ENCODE measurements around the gene PPP2R2D. TPM values are rescaled to one million over a fixed set of nuclear protein-coding genes. Genes with fewer than 3 reads are reported as not detected.
"Not testable (repeated sequence)": the region's sequence is repeated elsewhere in the genome, so short reads cannot be mapped to it uniquely, and the experiment has no call there.

The PPP2R2D gene
- total RNA-seq, 2 donors from 2014 or later, result 23.5 to 23.7 TPM

DNA sequence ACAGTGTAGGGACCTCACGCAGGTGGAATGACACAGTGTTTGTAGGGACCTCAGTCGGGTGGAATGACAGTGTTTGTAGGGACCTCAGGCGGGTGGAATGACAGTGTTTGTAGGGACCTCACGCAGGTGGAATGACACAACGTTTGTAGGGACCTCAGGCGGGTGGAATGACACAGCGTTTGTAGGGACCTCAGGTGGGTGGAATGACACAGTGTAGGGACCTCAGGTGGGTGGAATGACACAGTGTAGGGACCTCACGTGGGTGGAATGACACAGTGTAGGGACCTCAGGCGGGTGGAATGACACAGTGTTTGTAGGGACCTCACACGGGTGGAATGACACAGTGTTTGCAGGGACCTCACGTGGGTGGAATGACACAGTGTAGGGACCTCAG, 16.0 kb downstream of the PPP2R2D start:
- intact Hi-C loops (cut with DNase I); DNase-seq (ENCODE audit: low spot score): not testable (repeated sequence)

GRCh38 chr10:131917496-131917895, 16.7 kb downstream of the PPP2R2D start:
- intact Hi-C loops (cut with DNase I); DNase-seq (ENCODE audit: low spot score): not testable (repeated sequence)

- intact Hi-C loops (cut with DNase I); DNase-seq (ENCODE audit: low spot score): not testable (repeated sequence)
Observed at GRCh38 chr10:131919461-131919860, 18.7 kb downstream of the PPP2R2D start.

DNA sequence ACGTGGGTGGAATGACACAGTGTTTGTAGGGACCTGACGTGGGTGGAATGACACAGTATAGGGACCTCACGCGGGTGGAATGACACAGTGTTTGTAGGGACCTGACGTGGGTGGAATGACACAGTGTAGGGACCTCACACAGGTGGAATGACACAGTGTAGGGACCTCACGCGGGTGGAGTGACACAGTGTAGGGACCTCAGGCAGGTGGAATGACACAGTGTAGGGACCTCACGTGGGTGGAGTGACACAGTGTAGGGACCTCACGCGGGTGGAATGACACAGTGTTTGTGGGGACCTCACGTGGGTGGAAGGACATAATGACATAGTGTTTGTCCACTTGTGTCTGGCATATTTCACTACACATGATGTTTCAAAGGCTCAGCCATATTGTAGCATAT, 19.3 kb downstream of the PPP2R2D start:
- intact Hi-C loops (cut with DNase I), result loop anchor here in 1 of 2 donors (10.0 kb wide), 1 partner anchor 1065 kb away; no protein-coding TSS in a partner anchor
- no peak for DNase-seq (ENCODE audit: low spot score)

DNA sequence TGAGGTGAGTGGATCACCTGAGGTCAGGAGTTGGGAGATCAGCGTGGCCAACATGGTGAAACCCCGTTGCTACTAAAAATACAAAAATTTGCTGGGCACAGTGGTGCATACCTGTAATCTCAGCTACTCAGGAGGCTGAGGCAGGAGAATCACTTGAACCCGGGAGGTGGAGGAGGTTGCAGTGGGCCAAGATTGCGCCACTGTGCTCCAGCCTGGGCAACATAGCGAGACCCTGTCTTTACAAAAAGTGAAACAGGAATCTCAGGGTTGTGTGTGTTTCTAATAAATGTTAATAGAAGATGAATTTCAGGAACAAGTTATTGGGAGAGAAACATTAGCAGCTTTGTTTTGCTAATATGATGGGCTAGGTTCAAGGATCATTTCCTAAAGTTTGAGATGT, 19.9 kb downstream of the PPP2R2D start:
- DNase-seq (ENCODE audit: low spot score), result no peak
- intact Hi-C loops (cut with DNase I), result loop anchor here in 1 of 2 donors (10.0 kb wide), 1 partner anchor 1064 kb away; no protein-coding TSS in a partner anchor

DNA sequence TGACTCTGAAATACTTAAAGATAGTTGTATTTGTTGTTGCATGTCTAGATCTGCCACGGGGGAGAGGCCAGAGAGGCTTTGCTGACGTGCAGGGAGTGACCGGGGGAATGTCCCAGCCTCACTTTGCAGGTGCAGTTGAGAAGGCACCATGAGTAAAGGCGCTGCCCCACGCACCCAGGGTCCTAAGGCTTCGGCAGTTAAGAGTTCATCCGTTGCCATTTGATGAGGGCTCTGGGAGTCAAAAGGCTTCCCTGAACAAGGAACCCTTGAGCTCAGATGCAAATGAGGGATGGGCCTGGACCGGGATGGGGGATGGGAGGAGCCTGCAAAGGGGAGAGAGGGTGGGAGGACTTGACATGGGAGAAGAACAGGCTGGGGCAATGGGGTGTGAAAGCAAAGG, 20.4 kb downstream of the PPP2R2D start:
- no peak for DNase-seq (ENCODE audit: low spot score)
- intact Hi-C loops (cut with DNase I), result loop anchor here in 1 of 2 donors (10.0 kb wide), 1 partner anchor 1064 kb away; no protein-coding TSS in a partner anchor

DNA sequence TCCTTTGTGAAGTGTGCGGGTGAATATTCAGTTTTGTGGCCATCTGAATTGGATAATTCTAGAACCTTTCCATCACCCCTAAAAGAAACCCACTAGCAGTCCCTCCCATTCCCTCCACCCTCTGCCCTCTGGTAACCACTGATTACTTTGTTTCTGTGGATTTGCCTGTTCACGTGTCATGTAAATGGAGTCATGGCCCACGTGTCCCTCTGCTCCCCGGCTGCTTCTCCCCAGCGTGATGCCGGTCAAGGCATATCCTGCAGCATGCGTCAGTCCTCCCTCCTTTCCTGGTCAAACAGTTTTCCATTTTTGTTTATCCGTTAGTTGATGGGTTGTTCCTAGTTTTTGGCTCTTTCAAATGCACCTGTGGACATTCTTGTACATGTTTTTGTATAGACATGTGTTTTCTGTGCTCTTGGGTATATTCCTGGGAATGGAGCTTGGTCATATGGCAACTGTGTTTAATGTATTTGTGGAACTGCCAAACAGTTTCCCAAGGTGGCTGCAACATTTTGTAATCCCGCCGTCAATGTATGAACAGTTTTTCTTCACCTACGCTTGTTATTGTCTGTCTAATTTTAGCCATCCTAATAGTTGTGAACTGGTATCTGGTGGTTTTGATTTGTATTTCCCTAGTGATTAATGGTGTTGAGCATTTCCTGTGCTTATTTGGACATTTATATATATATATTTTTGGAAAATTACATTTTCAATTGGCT, 22.4 kb downstream of the PPP2R2D start:
- intact Hi-C loops (cut with DNase I), result loop anchor here in 1 of 2 donors (10.0 kb wide), 1 partner anchor 1062 kb away; no protein-coding TSS in a partner anchor
- no peak for DNase-seq (ENCODE audit: low spot score)

DNA sequence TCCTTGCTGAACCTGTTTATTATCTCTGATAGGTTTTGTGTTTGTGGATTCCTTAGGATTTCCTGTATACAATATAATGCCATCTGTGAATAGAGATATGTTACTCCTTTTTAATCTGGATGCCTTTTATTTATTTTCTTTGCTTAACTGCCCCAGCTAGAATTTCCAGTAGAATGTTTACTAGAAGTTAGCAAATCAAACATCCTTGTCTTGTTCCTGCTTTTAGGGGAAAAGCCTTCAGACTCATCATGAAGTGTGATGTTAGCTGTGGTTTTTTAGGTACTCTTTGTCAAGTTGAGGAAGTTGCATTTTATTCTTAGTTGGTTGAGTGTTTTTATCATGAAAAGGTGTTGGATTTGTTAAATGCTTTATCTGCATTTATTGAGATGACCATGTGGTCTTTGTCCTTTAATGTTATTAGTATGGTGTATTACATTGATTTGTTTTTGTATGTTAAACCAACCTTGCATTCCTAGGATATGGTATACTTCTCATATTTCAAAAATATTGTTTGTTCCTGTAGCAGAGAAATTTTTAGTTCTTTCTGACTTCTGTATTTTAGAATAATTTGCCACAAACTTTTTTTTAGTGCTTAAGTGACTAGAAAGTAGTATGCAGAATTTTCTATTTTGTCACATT, 24.3 kb downstream of the PPP2R2D start:
- DNase-seq (ENCODE audit: low spot score), result no peak
- intact Hi-C loops (cut with DNase I), result loop anchor here in 1 of 2 donors (10.0 kb wide), 1 partner anchor 1060 kb away; no protein-coding TSS in a partner anchor

- no peak for DNase-seq (ENCODE audit: low spot score)
- intact Hi-C loops (cut with DNase I), result loop anchor here in 1 of 2 donors (10.0 kb wide), 1 partner anchor 1059 kb away; no protein-coding TSS in a partner anchor
Observed at GRCh38 chr10:131925716-131926115, 24.9 kb downstream of the PPP2R2D start.

GRCh38 chr10:131926253-131926652, 25.4 kb downstream of the PPP2R2D start:
- no peak for DNase-seq (ENCODE audit: low spot score)
- intact Hi-C loops (cut with DNase I), result loop anchor here in 1 of 2 donors (10.0 kb wide), 1 partner anchor 1059 kb away; no protein-coding TSS in a partner anchor

- intact Hi-C loops (cut with DNase I), result loop anchor here in 1 of 2 donors (10.0 kb wide), 1 partner anchor 1058 kb away; no protein-coding TSS in a partner anchor
- DNase-seq (ENCODE audit: low spot score), result no peak
Observed at GRCh38 chr10:131926743-131927595, 26.2 kb downstream of the PPP2R2D start.

DNA sequence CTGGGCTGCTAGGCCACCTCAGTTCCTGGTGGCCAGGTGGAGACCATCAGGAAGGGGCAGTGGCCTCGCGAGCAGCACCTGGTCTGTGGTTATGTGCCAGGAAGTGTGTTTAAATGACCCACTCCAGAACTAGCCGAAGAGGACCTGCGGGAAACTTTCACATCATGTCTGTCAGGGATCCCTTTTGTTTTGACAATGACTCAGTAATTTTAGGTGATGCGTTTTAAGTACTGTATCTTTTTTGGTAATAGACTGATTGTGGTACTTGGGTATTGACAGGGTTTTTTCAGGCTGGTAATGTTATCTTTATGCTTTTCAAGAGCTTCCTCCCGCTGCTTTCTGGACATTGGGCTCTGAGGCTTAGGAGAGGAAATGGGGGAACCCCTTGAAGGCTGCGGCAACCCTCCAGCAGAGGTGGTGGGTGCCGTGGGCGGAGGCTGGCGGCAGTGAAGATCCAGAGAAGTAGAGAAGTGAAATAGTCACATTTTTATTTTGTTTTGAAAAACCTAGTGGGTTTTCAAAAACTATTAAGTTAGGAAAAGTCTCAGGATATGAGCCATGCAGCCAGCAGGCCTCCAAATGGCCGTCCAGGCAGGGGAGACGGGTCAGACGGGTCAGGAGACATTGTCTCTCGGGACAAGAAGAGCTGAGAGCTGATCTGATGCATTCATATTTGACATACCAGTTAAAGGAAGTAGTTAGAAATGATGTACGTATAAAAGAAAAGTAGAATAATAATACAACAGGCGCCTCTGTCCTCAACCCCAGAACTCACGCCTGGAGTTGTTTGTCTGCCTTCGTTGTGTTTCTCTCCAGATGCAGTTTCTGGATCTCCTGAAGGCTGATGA, 27.7 kb downstream of the PPP2R2D start:
- no peak for DNase-seq (ENCODE audit: low spot score)
- intact Hi-C loops (cut with DNase I), result loop anchor here in 1 of 2 donors (10.0 kb wide), 1 partner anchor 1056 kb away; no protein-coding TSS in a partner anchor

- intact Hi-C loops (cut with DNase I), result loop anchor here in 1 of 2 donors (10.0 kb wide), 1 partner anchor 1056 kb away; no protein-coding TSS in a partner anchor
- DNase-seq (ENCODE audit: low spot score), result no peak
Observed at GRCh38 chr10:131929122-131929845, 28.5 kb downstream of the PPP2R2D start.

GRCh38 chr10:131930150-131930549, 29.3 kb downstream of the PPP2R2D start:
- no peak for DNase-seq (ENCODE audit: low spot score)
- intact Hi-C loops (cut with DNase I), result no loop called here

GRCh38 chr10:131930586-131931330, 29.9 kb downstream of the PPP2R2D start:
- no peak for DNase-seq (ENCODE audit: low spot score)
- intact Hi-C loops (cut with DNase I), result no loop called here

GRCh38 chr10:131931981-131932380, 31.2 kb downstream of the PPP2R2D start:
- DNase-seq (ENCODE audit: low spot score), result no peak
- intact Hi-C loops (cut with DNase I), result no loop called here

Data from posterior vena cava (tissue), 2 donors.